Pulmonary artery endothelial cell (primary cell): Measurements from ENCODE around the gene HECTD2. TPM values are rescaled to one million over a fixed set of nuclear protein-coding genes. Genes with fewer than 3 reads are reported as not detected.
A peak's percentile ranks its signal among the peaks of the same experiment; 100 is the strongest.
"Not testable (repeated sequence)": the region's sequence is repeated elsewhere in the genome, so short reads cannot be mapped to it uniquely, and the experiment has no call there.

Experiments
- DNase-seq: peaks from one replicate; pipeline ENCODE4 v3.0.0-alpha.2; 2011; ENCODE audit warnings: low read depth, low spot score
- total RNA-seq: library from RNA; depleted of rRNA; stranded (reverse); fragments of >200 nt; gene quantifications from 2 replicates; pipeline ENCODE4 v1.2.3, GENCODE V29; 2014

HECTD2 gene
- total RNA-seq, 1 donor from 2014 or later: 3.4 TPM

- DNase-seq: no peak
Observed at GRCh38 chr10:91536733-91537132, 126.6 kb downstream of the HECTD2 start.

GRCh38 chr10:91537614-91538383 lies 127.7 kb downstream of the HECTD2 start:
- DNase-seq: no peak

GRCh38 chr10:91539930-91540329 lies 129.8 kb downstream of the HECTD2 start:
- DNase-seq: no peak

- no peak for DNase-seq
Observed at GRCh38 chr10:91540733-91541132, 130.6 kb downstream of the HECTD2 start.

GRCh38 chr10:91541481-91541880 lies 131.3 kb downstream of the HECTD2 start:
- DNase-seq: no peak

GRCh38 chr10:91545384-91545783 lies 135.2 kb downstream of the HECTD2 start:
- no peak for DNase-seq

GRCh38 chr10:91545838-91546237 lies 135.7 kb downstream of the HECTD2 start:
- DNase-seq: no peak

- DNase-seq: no peak
Observed at GRCh38 chr10:91549262-91549661, 139.1 kb downstream of the HECTD2 start.

GRCh38 chr10:91550021-91550420 lies 139.9 kb downstream of the HECTD2 start:
- no peak for DNase-seq

GRCh38 chr10:91551856-91552255 lies 141.7 kb downstream of the HECTD2 start:
- DNase-seq: peak; percentile 30

- no peak for DNase-seq
Observed at GRCh38 chr10:91552274-91553095, 142.3 kb downstream of the HECTD2 start.

- DNase-seq: no peak
Observed at GRCh38 chr10:91555455-91555854, 145.3 kb downstream of the HECTD2 start.

GRCh38 chr10:91556691-91557566 lies 146.8 kb downstream of the HECTD2 start:
- DNase-seq: no peak

- no peak for DNase-seq
Observed at GRCh38 chr10:91557651-91558111, 147.5 kb downstream of the HECTD2 start.

- DNase-seq: no peak
Observed at GRCh38 chr10:91558473-91558872, 148.3 kb downstream of the HECTD2 start.

GRCh38 chr10:91559169-91559568 lies 149.0 kb downstream of the HECTD2 start:
- no peak for DNase-seq

- DNase-seq: no peak
Observed at GRCh38 chr10:91559750-91560149, 149.6 kb downstream of the HECTD2 start.

- not testable (repeated sequence) for DNase-seq
Observed at GRCh38 chr10:91560827-91561226, 150.7 kb downstream of the HECTD2 start.

- DNase-seq: no peak
Observed at GRCh38 chr10:91562839-91563581, 152.9 kb downstream of the HECTD2 start.

GRCh38 chr10:91564026-91564425 lies 153.9 kb downstream of the HECTD2 start:
- DNase-seq: no peak
